Liver (tissue), 9 donors: Measurements from ENCODE around the gene B3GAT1. TPM values are rescaled to one million over a fixed set of nuclear protein-coding genes. Genes with fewer than 3 reads are reported as not detected.

ENCODE experiments used
- DNase-seq: peaks from one replicate; pipeline ENCODE4 v3.0.0-alpha.2; 2017; ENCODE audit warnings: low spot score
- H3K27ac ChIP-seq, 2 donors: one replicate each; pipeline ENCODE4 v1.7.0; 2013; ENCODE audit warnings: inconsistent platforms in 2 of 2, low read length in 2 of 2, control low read depth in 1 of 2, low read depth in 1 of 2, mild to moderate bottlenecking in 1 of 2
- H3K27me3 ChIP-seq, 4 donors: one replicate each; pipeline versions ENCODE4 v1.6.1 to v1.7.0; 2013; ENCODE audit warnings: low read length in 3 of 4, inconsistent platforms in 1 of 4, mild to moderate bottlenecking in 1 of 4, moderate library complexity in 1 of 4; ENCODE audit not compliant: control insufficient read depth in 4 of 4, insufficient read depth in 4 of 4
- H3K36me3 ChIP-seq, 4 donors: one replicate each; pipeline versions ENCODE4 v1.6.1 to v1.7.0; 2013; ENCODE audit warnings: low read length in 3 of 4, mild to moderate bottlenecking in 3 of 4, low read depth in 1 of 4, moderate library complexity in 1 of 4; ENCODE audit not compliant: control insufficient read depth in 4 of 4, insufficient read depth in 3 of 4
- H3K4me1 ChIP-seq, 4 donors: one replicate each; pipeline versions ENCODE4 v1.6.1 to v1.7.0; 2013; ENCODE audit warnings: low read length in 3 of 4, mild to moderate bottlenecking in 3 of 4, moderate library complexity in 1 of 4; ENCODE audit not compliant: control insufficient read depth in 4 of 4, insufficient read depth in 4 of 4
- H3K4me3 ChIP-seq, 3 donors: one replicate each; pipeline versions ENCODE4 v1.6.1 to v1.7.0; 2013; ENCODE audit warnings: low read length in 3 of 3, control low read depth in 1 of 3, low read depth in 1 of 3, mild to moderate bottlenecking in 1 of 3
- H3K9ac ChIP-seq, 2 donors: one replicate each; pipeline ENCODE4 v1.7.0; 2013; ENCODE audit warnings: low read length in 2 of 2, mild to moderate bottlenecking in 2 of 2, moderate library complexity in 2 of 2, control low read depth in 1 of 2, low read depth in 1 of 2
- H3K9me3 ChIP-seq, 4 donors: one replicate each; pipeline versions ENCODE4 v1.6.1 to v1.7.0; 2013; ENCODE audit warnings: low read length in 3 of 4; ENCODE audit not compliant: control insufficient read depth in 4 of 4
- CTCF ChIP-seq: fragments of 150-350 bp; IDR thresholded peaks from 2 replicates; pipeline ENCODE4 v1.5.1; 2017; ENCODE audit warnings: improper control_type of control experiment, low read depth, low read length; ENCODE audit not compliant: missing input control
- EGR1 ChIP-seq, 2 donors: IDR thresholded peaks; 2 replicates each; pipeline ENCODE4 v1.6.1; 2016 to 2018; ENCODE audit warnings: antibody characterized with exemption in 2 of 2, low read depth in 2 of 2
- FOXA1 ChIP-seq: IDR thresholded peaks from 2 replicates; pipeline ENCODE4 v1.6.1; 2016; ENCODE audit warnings: antibody characterized with exemption
- FOXA2 ChIP-seq: IDR thresholded peaks from 2 replicates; pipeline ENCODE4 v1.6.1; 2016; ENCODE audit warnings: antibody characterized with exemption
- GABPA ChIP-seq, 2 donors: IDR thresholded peaks in 1 of 2; conservative IDR thresholded peaks in 1 of 2; 2 replicates each; pipeline ENCODE4 v1.6.1; 2016; ENCODE audit warnings: antibody characterized with exemption in 2 of 2, mild to moderate bottlenecking in 1 of 2, moderate library complexity in 1 of 2
- HNF4A ChIP-seq, 2 donors: conservative IDR thresholded peaks; 2 replicates each; pipeline ENCODE4 v1.6.1; 2016; ENCODE audit warnings: antibody characterized with exemption in 2 of 2, mild to moderate bottlenecking in 2 of 2
- HNF4G ChIP-seq: IDR thresholded peaks from 2 replicates; pipeline ENCODE4 v1.6.1; 2016; ENCODE audit warnings: antibody characterized with exemption
- JUND ChIP-seq, 2 donors: IDR thresholded peaks; 2 replicates each; pipeline ENCODE4 v1.6.1; 2016; ENCODE audit warnings: antibody characterized with exemption in 2 of 2
- MAX ChIP-seq: IDR thresholded peaks from 2 replicates; pipeline ENCODE4 v1.6.1; 2016; ENCODE audit warnings: antibody characterized with exemption
- RAD21 ChIP-seq, 2 donors: IDR thresholded peaks; 2 replicates each; pipeline ENCODE4 v1.6.1; 2016; ENCODE audit warnings: antibody characterized with exemption in 2 of 2, mild to moderate bottlenecking in 2 of 2
- RXRA ChIP-seq, 2 donors: IDR thresholded peaks; 2 replicates each; pipeline ENCODE4 v1.6.1; 2017 to 2018; ENCODE audit warnings: antibody characterized with exemption in 2 of 2, mild to moderate bottlenecking in 1 of 2
- SP1 ChIP-seq: IDR thresholded peaks from 2 replicates; pipeline ENCODE4 v1.6.1; 2018; ENCODE audit warnings: antibody characterized with exemption, mild to moderate bottlenecking
- TAF1 ChIP-seq: conservative IDR thresholded peaks from 2 replicates; pipeline ENCODE4 v1.6.1; 2016; ENCODE audit warnings: antibody characterized with exemption, mild to moderate bottlenecking
- YY1 ChIP-seq: IDR thresholded peaks from 2 replicates; pipeline ENCODE4 v1.6.1; 2016; ENCODE audit warnings: antibody characterized with exemption, mild to moderate bottlenecking
- WGBS: extraction: QIAGEN DNeasy Blood & Tissue Kit; methylation state at CpG from one replicate; pipeline ENCODE4 v1.1.7; 2013; 5-methylcytosine and 5-hydroxymethylcytosine counted together
- polyA plus RNA-seq, 2 donors: library from polyadenylated mRNA; stranded (reverse) in 1 of 2; unstranded in 1 of 2; fragments of 200-250 nt in 1 of 2; fragments of >200 nt in 1 of 2; fragmentation: Nextera tagmentation in 1 of 2; extraction: Ambion mirVana in 1 of 2; gene quantifications; one replicate each; pipeline versions ENCODE4 v1.2.1 to v1.2.3, GENCODE V29; 2013 to 2015
- total RNA-seq, 2 donors: library from RNA; depleted of rRNA; stranded (reverse); fragments of >200 nt; gene quantifications; one replicate each; pipeline ENCODE4 v1.2.3, GENCODE V29; 2014
- TF ChIP-seq, protein P1 (sequence below): IDR thresholded peaks from 2 replicates; pipeline ENCODE4 v1.6.1; 2016; ENCODE audit warnings: antibody characterized with exemption, mild to moderate bottlenecking
- TF ChIP-seq, protein P2 (sequence below): IDR thresholded peaks from 2 replicates; pipeline ENCODE4 v1.6.1; 2016; ENCODE audit warnings: antibody characterized with exemption
- TF ChIP-seq, protein P3 (sequence below): IDR thresholded peaks from 2 replicates; pipeline ENCODE4 v1.6.1; 2016; ENCODE audit warnings: antibody characterized with exemption
- donor health status: healthy.
- donor health status: healthy.
- donor health status: healthy.
- donor health status: healthy.
- donor health status: healthy.

B3GAT1 gene
- total and polyA plus RNA-seq, 4 donors, result 0.13 to 6.6 (median 0.25) TPM; not detected in 1

DNA sequence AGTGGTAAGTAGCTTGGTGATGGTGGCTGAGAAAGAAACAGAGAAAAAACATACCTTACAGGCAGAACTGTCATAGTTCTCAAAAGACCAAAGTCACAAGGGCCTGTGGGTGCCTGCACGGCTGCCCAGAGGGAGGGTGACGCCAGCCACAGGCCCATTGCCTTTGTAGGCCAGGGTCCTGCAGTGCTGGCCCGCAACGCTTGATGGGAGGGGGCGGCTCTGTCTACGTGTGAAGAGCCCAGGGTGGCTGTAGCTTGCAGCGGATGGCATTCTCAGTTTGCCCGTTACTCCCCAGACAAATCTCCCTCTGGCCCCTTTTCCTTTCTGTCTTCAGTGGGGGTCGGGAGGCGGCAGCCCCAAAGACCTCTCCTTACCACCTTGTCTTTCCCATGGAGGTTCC is 24.7 kb upstream of the B3GAT1 start:
- TF ChIP-seq MAX (no peak), HNF4A (conservative IDR thresholded peaks at IDR 0.05) (no peak), EGR1 (IDR thresholded peaks at IDR 0.05; ENCODE audit: low read depth in 2 of 2) (no peak), SP1 (no peak), HNF4G (no peak), GABPA (IDR thresholded peaks at IDR 0.05 in 1 of 2, conservative IDR thresholded peaks at IDR 0.05 in 1 of 2) (no peak), FOXA1 (no peak), TAF1 (no peak), YY1 (no peak), RXRA (IDR thresholded peaks at IDR 0.05) (no peak), RAD21 (IDR thresholded peaks at IDR 0.05) (no peak), FOXA2 (no peak), CTCF (no peak)
- TF ChIP-seq, protein P1, sequence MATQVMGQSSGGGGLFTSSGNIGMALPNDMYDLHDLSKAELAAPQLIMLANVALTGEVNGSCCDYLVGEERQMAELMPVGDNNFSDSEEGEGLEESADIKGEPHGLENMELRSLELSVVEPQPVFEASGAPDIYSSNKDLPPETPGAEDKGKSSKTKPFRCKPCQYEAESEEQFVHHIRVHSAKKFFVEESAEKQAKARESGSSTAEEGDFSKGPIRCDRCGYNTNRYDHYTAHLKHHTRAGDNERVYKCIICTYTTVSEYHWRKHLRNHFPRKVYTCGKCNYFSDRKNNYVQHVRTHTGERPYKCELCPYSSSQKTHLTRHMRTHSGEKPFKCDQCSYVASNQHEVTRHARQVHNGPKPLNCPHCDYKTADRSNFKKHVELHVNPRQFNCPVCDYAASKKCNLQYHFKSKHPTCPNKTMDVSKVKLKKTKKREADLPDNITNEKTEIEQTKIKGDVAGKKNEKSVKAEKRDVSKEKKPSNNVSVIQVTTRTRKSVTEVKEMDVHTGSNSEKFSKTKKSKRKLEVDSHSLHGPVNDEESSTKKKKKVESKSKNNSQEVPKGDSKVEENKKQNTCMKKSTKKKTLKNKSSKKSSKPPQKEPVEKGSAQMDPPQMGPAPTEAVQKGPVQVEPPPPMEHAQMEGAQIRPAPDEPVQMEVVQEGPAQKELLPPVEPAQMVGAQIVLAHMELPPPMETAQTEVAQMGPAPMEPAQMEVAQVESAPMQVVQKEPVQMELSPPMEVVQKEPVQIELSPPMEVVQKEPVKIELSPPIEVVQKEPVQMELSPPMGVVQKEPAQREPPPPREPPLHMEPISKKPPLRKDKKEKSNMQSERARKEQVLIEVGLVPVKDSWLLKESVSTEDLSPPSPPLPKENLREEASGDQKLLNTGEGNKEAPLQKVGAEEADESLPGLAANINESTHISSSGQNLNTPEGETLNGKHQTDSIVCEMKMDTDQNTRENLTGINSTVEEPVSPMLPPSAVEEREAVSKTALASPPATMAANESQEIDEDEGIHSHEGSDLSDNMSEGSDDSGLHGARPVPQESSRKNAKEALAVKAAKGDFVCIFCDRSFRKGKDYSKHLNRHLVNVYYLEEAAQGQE, result no peak
- TF ChIP-seq, protein P2, sequence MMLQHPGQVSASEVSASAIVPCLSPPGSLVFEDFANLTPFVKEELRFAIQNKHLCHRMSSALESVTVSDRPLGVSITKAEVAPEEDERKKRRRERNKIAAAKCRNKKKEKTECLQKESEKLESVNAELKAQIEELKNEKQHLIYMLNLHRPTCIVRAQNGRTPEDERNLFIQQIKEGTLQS, result no peak
- TF ChIP-seq, protein P3, sequence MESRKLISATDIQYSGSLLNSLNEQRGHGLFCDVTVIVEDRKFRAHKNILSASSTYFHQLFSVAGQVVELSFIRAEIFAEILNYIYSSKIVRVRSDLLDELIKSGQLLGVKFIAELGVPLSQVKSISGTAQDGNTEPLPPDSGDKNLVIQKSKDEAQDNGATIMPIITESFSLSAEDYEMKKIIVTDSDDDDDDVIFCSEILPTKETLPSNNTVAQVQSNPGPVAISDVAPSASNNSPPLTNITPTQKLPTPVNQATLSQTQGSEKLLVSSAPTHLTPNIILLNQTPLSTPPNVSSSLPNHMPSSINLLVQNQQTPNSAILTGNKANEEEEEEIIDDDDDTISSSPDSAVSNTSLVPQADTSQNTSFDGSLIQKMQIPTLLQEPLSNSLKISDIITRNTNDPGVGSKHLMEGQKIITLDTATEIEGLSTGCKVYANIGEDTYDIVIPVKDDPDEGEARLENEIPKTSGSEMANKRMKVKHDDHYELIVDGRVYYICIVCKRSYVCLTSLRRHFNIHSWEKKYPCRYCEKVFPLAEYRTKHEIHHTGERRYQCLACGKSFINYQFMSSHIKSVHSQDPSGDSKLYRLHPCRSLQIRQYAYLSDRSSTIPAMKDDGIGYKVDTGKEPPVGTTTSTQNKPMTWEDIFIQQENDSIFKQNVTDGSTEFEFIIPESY, result no peak
- no peak overlapping the region for H3K27ac ChIP-seq
- DNase-seq, result no peak
- H3K9me3 ChIP-seq, result no peaks in the 10 kb centered on the region
- no peaks in the 10 kb centered on the region for H3K27me3 ChIP-seq
- 90% methylated on average over 10 of the region's 10 CpGs for WGBS
- peaks cover 0 to 3% (median 0%) of the 10 kb centered on the region in 4 donors for H3K4me1 ChIP-seq
- no peak overlapping the region for H3K9ac ChIP-seq
- H3K36me3 ChIP-seq, result no peaks in the 10 kb centered on the region
- H3K4me3 ChIP-seq, result no peak overlapping the region

- TF ChIP-seq FOXA2 (no peak), SP1 (no peak), RXRA (IDR thresholded peaks at IDR 0.05) (no peak), JUND (IDR thresholded peaks at IDR 0.05) (no peak), MAX (no peak)
- TF ChIP-seq, protein P2, result no peak
- TF ChIP-seq, protein P1, result no peak
- TF ChIP-seq, protein P3, result no peak
- H3K27ac ChIP-seq, result no peak overlapping the region
Measured at GRCh38 chr11:134433806-134434205, 21.8 kb upstream of the B3GAT1 start.

More at GRCh38 chr11:134433806-134434205, 21.8 kb upstream of the B3GAT1 start:
- Histone ChIP-seq H3K4me3 (no peak overlapping the region), H3K36me3 (no peaks in the 10 kb centered on the region), H3K9ac (no peak overlapping the region), H3K27me3 (no peaks in the 10 kb centered on the region), H3K9me3 (no peaks in the 10 kb centered on the region), H3K4me1 (peaks cover 0 to 3% (median 0%) of the 10 kb centered on the region in 4 donors)
- no peak for DNase-seq
- 83% methylated on average over 10 of the region's 10 CpGs for WGBS
